ENCODE results near the gene PRKAR1B. TPM values are rescaled to one million over a fixed set of nuclear protein-coding genes. Genes with fewer than 3 reads are reported as not detected.

Gene PRKAR1B
- total RNA-seq, 1 experiment from 2014 or later = 9.6 TPM

GRCh38 chr7:562374-562675 is 164.8 kb downstream of the PRKAR1B start:
- Histone ChIP-seq H3K4me3 (ENCODE audit: low read length) (no peak overlapping the region), H3K27ac (ENCODE audit: low read length) (no peak overlapping the region), H3K79me2 (ENCODE audit: low read length) (no peaks in the 10 kb centered on the region), H2AFZ (ENCODE audit: low read length) (no peak overlapping the region), H3K4me1 (ENCODE audit: low read length) (no peaks in the 10 kb centered on the region), H3K9ac (ENCODE audit: low read length) (no peak overlapping the region), H3K9me3 (ENCODE audit: low read length) (peaks cover 3% of the 10 kb centered on the region; the same call in 1 of the 2 replicates), H3K36me3 (ENCODE audit: insufficient read depth, low read length) (no peaks in the 10 kb centered on the region), H4K20me1 (ENCODE audit: insufficient read depth, low read depth, low read length) (no peaks in the 10 kb centered on the region), H3K27me3 (ENCODE audit: low read length) (no peaks in the 10 kb centered on the region), H3K9me2 (replicated peaks; ENCODE audit: insufficient read depth, low read length) (no peaks in the 10 kb centered on the region), H3K4me2 (ENCODE audit: low read depth, low read length, poor library complexity, severe bottlenecking) (no peak overlapping the region)
- no peak for DNase-seq

DNA sequence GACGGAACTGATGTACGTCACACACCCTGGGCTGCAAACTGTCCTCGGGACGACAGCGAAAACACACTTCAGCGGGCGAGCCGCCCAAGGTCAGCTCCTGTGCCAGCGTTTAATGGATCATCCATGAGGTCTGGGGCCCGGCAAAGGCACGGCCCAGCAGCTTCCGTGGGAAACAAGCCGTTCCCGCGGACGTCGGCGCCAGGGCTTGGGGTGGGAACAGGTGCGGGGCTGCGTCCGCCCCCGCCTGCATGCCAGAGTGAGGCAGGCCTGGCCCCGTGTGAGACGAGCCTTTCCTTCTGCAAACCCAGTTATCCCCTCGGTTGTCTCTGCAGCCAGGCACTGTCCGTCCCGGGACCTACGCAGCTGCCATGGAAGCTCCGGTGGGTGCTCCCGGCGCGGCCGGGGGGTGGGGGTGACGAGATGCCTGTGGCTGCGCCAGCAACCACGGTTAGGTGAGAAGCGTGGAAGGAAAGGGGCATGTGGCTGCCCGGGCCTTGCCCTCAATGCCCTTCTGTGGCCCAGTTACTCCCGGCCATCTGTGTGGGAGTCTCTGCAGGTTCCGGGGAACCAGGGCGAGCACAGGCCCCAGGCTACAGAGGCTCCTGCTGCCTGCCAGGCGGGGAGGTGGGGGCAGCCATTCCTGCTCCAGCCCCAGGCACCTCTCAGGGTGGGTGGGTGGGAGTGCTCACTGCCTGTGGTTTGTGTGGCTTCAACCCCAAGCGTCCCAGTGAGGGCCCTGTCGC is 165.3 kb downstream of the PRKAR1B start:
- Histone ChIP-seq H3K36me3 (ENCODE audit: insufficient read depth, low read length) (no peaks in the 10 kb centered on the region), H3K9me2 (replicated peaks; ENCODE audit: insufficient read depth, low read length) (no peaks in the 10 kb centered on the region), H3K27ac (ENCODE audit: low read length) (no peak overlapping the region), H2AFZ (ENCODE audit: low read length) (no peak overlapping the region), H3K9me3 (ENCODE audit: low read length) (peaks cover 3% of the 10 kb centered on the region; the same call in 1 of the 2 replicates), H3K4me2 (ENCODE audit: low read depth, low read length, poor library complexity, severe bottlenecking) (no peak overlapping the region), H3K9ac (ENCODE audit: low read length) (no peak overlapping the region), H3K4me3 (ENCODE audit: low read length) (no peak overlapping the region), H3K27me3 (ENCODE audit: low read length) (no peaks in the 10 kb centered on the region), H3K79me2 (ENCODE audit: low read length) (no peaks in the 10 kb centered on the region), H4K20me1 (ENCODE audit: insufficient read depth, low read depth, low read length) (no peaks in the 10 kb centered on the region), H3K4me1 (ENCODE audit: low read length) (no peaks in the 10 kb centered on the region)
- DNase-seq = no peak

GRCh38 chr7:560966-561630 is 166.0 kb downstream of the PRKAR1B start:
- H3K4me3 ChIP-seq (ENCODE audit: low read length) = no peak overlapping the region
- H2AFZ ChIP-seq (ENCODE audit: low read length) = no peak overlapping the region
- H3K27me3 ChIP-seq (ENCODE audit: low read length) = no peaks in the 10 kb centered on the region
- no peaks in the 10 kb centered on the region; the same call in 1 of the 2 replicates for H3K9me3 ChIP-seq (ENCODE audit: low read length)
- no peaks in the 10 kb centered on the region for H3K36me3 ChIP-seq (ENCODE audit: insufficient read depth, low read length)
- no peaks in the 10 kb centered on the region for H3K9me2 ChIP-seq (replicated peaks; ENCODE audit: insufficient read depth, low read length)
- H3K4me1 ChIP-seq (ENCODE audit: low read length) = no peaks in the 10 kb centered on the region
- no peak for DNase-seq
- no peaks in the 10 kb centered on the region for H4K20me1 ChIP-seq (ENCODE audit: insufficient read depth, low read depth, low read length)
- no peaks in the 10 kb centered on the region for H3K79me2 ChIP-seq (ENCODE audit: low read length)
- no peak overlapping the region for H3K27ac ChIP-seq (ENCODE audit: low read length)
- no peak overlapping the region for H3K9ac ChIP-seq (ENCODE audit: low read length)
- H3K4me2 ChIP-seq (ENCODE audit: low read depth, low read length, poor library complexity, severe bottlenecking) = no peak overlapping the region

GRCh38 chr7:559396-559705 is 167.7 kb downstream of the PRKAR1B start:
- H3K27me3 ChIP-seq (ENCODE audit: low read length) = no peaks in the 10 kb centered on the region
- H3K9ac ChIP-seq (ENCODE audit: low read length) = no peak overlapping the region
- no peaks in the 10 kb centered on the region for H3K79me2 ChIP-seq (ENCODE audit: low read length)
- H3K9me2 ChIP-seq (replicated peaks; ENCODE audit: insufficient read depth, low read length) = no peaks in the 10 kb centered on the region
- H3K4me1 ChIP-seq (ENCODE audit: low read length) = no peaks in the 10 kb centered on the region
- no peak for DNase-seq
- H3K9me3 ChIP-seq (ENCODE audit: low read length) = no peaks in the 10 kb centered on the region; the same call in 1 of the 2 replicates
- no peaks in the 10 kb centered on the region for H3K36me3 ChIP-seq (ENCODE audit: insufficient read depth, low read length)
- H3K27ac ChIP-seq (ENCODE audit: low read length) = no peak overlapping the region
- no peaks in the 10 kb centered on the region for H4K20me1 ChIP-seq (ENCODE audit: insufficient read depth, low read depth, low read length)
- no peak overlapping the region for H2AFZ ChIP-seq (ENCODE audit: low read length)
- H3K4me2 ChIP-seq (ENCODE audit: low read depth, low read length, poor library complexity, severe bottlenecking) = no peak overlapping the region
- no peak overlapping the region for H3K4me3 ChIP-seq (ENCODE audit: low read length)

GRCh38 chr7:557558-557881 is 169.6 kb downstream of the PRKAR1B start:
- H2AFZ ChIP-seq (ENCODE audit: low read length) = no peak overlapping the region
- no peaks in the 10 kb centered on the region for H3K4me1 ChIP-seq (ENCODE audit: low read length)
- no peaks in the 10 kb centered on the region for H3K79me2 ChIP-seq (ENCODE audit: low read length)
- H3K9me2 ChIP-seq (replicated peaks; ENCODE audit: insufficient read depth, low read length) = no peaks in the 10 kb centered on the region
- H3K36me3 ChIP-seq (ENCODE audit: insufficient read depth, low read length) = no peaks in the 10 kb centered on the region
- no peak for DNase-seq
- H3K9ac ChIP-seq (ENCODE audit: low read length) = no peak overlapping the region
- H4K20me1 ChIP-seq (ENCODE audit: insufficient read depth, low read depth, low read length) = no peaks in the 10 kb centered on the region
- no peak overlapping the region for H3K4me2 ChIP-seq (ENCODE audit: low read depth, low read length, poor library complexity, severe bottlenecking)
- no peaks in the 10 kb centered on the region; the same call in 1 of the 2 replicates for H3K9me3 ChIP-seq (ENCODE audit: low read length)
- no peaks in the 10 kb centered on the region for H3K27me3 ChIP-seq (ENCODE audit: low read length)
- H3K27ac ChIP-seq (ENCODE audit: low read length) = no peak overlapping the region
- H3K4me3 ChIP-seq (ENCODE audit: low read length) = no peak overlapping the region

DNA sequence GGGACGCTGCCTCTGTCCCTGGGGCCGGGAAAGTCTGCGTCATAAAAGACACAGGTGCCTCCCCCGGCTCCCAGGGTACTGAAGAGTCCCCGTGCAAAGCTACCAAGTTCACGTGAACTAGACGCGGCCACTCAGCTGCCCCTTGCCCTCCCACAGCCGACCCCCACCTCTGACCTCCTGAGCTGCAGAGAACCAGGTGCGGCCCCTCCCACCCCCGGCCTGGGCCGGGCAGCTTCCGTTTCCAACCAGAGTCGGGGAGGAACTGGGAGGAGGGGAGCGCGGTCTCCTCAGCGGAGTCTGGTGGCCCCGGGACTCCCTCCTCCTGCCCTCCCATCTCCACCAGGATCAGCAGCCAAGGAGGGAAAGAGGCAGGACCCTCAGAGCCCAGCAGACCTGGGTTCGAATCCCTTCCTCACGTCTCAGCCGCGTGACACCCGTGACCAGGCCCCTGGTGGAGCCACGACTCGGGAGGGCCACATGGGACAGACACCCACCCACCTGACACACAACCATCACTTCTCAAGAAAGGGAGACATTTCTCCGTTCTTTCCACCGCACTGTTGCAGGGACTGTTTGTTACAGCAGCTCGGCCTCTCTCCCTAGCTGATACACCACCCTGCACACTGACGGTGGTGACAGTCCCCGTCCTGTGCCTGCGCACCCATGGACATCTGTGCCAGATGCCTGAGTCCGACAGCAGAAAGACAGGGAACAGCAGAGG is 170.1 kb downstream of the PRKAR1B start:
- H3K4me2 ChIP-seq (ENCODE audit: low read depth, low read length, poor library complexity, severe bottlenecking) = no peak overlapping the region
- no peaks in the 10 kb centered on the region for H4K20me1 ChIP-seq (ENCODE audit: insufficient read depth, low read depth, low read length)
- H3K36me3 ChIP-seq (ENCODE audit: insufficient read depth, low read length) = no peaks in the 10 kb centered on the region
- no peaks in the 10 kb centered on the region for H3K4me1 ChIP-seq (ENCODE audit: low read length)
- H2AFZ ChIP-seq (ENCODE audit: low read length) = no peak overlapping the region
- no peaks in the 10 kb centered on the region for H3K9me2 ChIP-seq (replicated peaks; ENCODE audit: insufficient read depth, low read length)
- no peaks in the 10 kb centered on the region for H3K79me2 ChIP-seq (ENCODE audit: low read length)
- no peak overlapping the region for H3K27ac ChIP-seq (ENCODE audit: low read length)
- H3K4me3 ChIP-seq (ENCODE audit: low read length) = no peak overlapping the region
- no peak for DNase-seq
- H3K9ac ChIP-seq (ENCODE audit: low read length) = no peak overlapping the region
- no peaks in the 10 kb centered on the region; the same call in 1 of the 2 replicates for H3K9me3 ChIP-seq (ENCODE audit: low read length)
- no peaks in the 10 kb centered on the region for H3K27me3 ChIP-seq (ENCODE audit: low read length)

DNA sequence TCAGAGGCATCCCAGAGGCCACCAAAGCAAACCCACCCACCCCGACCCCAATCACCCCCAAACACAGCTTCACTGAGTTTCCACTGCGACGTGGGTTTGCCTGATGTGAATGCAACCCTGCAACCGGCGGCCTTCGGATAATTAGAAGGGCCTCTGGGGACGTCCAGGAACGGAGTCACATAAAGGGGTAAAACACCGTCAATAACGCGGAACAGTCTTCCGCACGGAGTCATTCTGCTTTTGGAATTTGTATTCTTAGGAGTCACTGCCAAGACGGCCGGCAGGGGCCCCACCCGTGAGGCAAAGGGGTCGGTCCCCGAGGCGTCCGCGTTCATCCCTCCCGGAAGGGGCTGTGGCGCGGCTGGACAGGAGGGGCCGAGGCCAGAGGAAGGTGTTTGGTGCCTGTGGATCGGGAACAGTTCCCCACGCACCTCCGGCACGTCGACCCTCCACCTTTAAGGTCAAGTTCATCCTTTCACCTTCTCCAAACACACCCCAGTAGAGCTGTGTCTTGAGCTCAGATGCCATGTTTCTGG is 170.7 kb downstream of the PRKAR1B start:
- H3K4me2 ChIP-seq (ENCODE audit: low read depth, low read length, poor library complexity, severe bottlenecking) = no peak overlapping the region
- no peak for DNase-seq
- no peaks in the 10 kb centered on the region for H3K79me2 ChIP-seq (ENCODE audit: low read length)
- H3K27ac ChIP-seq (ENCODE audit: low read length) = no peak overlapping the region
- no peak overlapping the region for H3K4me3 ChIP-seq (ENCODE audit: low read length)
- no peak overlapping the region for H3K9ac ChIP-seq (ENCODE audit: low read length)
- H3K9me3 ChIP-seq (ENCODE audit: low read length) = no peaks in the 10 kb centered on the region; the same call in 1 of the 2 replicates
- H3K9me2 ChIP-seq (replicated peaks; ENCODE audit: insufficient read depth, low read length) = no peaks in the 10 kb centered on the region
- no peaks in the 10 kb centered on the region for H4K20me1 ChIP-seq (ENCODE audit: insufficient read depth, low read depth, low read length)
- no peaks in the 10 kb centered on the region for H3K4me1 ChIP-seq (ENCODE audit: low read length)
- H3K36me3 ChIP-seq (ENCODE audit: insufficient read depth, low read length) = no peaks in the 10 kb centered on the region
- H2AFZ ChIP-seq (ENCODE audit: low read length) = no peak overlapping the region
- H3K27me3 ChIP-seq (ENCODE audit: low read length) = no peaks in the 10 kb centered on the region

- H3K4me3 ChIP-seq (ENCODE audit: low read length) = no peak overlapping the region
- H2AFZ ChIP-seq (ENCODE audit: low read length) = no peak overlapping the region
- no peak overlapping the region for H3K4me2 ChIP-seq (ENCODE audit: low read depth, low read length, poor library complexity, severe bottlenecking)
- no peaks in the 10 kb centered on the region for H3K79me2 ChIP-seq (ENCODE audit: low read length)
- no peaks in the 10 kb centered on the region for H4K20me1 ChIP-seq (ENCODE audit: insufficient read depth, low read depth, low read length)
- H3K9me3 ChIP-seq (ENCODE audit: low read length) = no peaks in the 10 kb centered on the region; the same call in 1 of the 2 replicates
- H3K27ac ChIP-seq (ENCODE audit: low read length) = no peak overlapping the region
- H3K4me1 ChIP-seq (ENCODE audit: low read length) = no peaks in the 10 kb centered on the region
- H3K36me3 ChIP-seq (ENCODE audit: insufficient read depth, low read length) = no peaks in the 10 kb centered on the region
- no peaks in the 10 kb centered on the region for H3K27me3 ChIP-seq (ENCODE audit: low read length)
- no peak for DNase-seq
- H3K9ac ChIP-seq (ENCODE audit: low read length) = no peak overlapping the region
- no peaks in the 10 kb centered on the region for H3K9me2 ChIP-seq (replicated peaks; ENCODE audit: insufficient read depth, low read length)
Observed at GRCh38 chr7:555551-556160, 171.4 kb downstream of the PRKAR1B start.

Data from Karpas-422 (cell line).